ENCODE measurements around the gene TBC1D12.
"Not testable (repeated sequence)": the region's sequence is repeated elsewhere in the genome, so short reads cannot be mapped to it uniquely, and the experiment has no call there.

The TBC1D12 gene

GRCh38 chr10:94402204-94402842 lies at the start of gene TBC1D12:
TSS of gene TBC1D12 (plus strand) at chr10:94402541. CDS start at chr10:94402614, 73 bp downstream.
- peak; percentile 89 for DNase-seq

GRCh38 chr10:94353336-94353735 lies 49.0 kb upstream of the TBC1D12 start:
- DNase-seq = no peak

GRCh38 chr10:94355841-94356240 lies 46.5 kb upstream of the TBC1D12 start:
- DNase-seq = no peak

- no peak for DNase-seq
Measured at GRCh38 chr10:94357193-94357592, 45.1 kb upstream of the TBC1D12 start.

- peak; percentile 20 for DNase-seq
Measured at GRCh38 chr10:94358480-94358879, 43.9 kb upstream of the TBC1D12 start.

- DNase-seq = no peak
Measured at GRCh38 chr10:94361171-94361794, 41.1 kb upstream of the TBC1D12 start.

- peak; percentile 76 for DNase-seq
Measured at GRCh38 chr10:94362360-94363250, 39.7 kb upstream of the TBC1D12 start, which contains the start of gene NOC3L. TSS of gene NOC3L (minus strand) at chr10:94362939. CDS start at chr10:94362838, 101 bp downstream.

GRCh38 chr10:94363251-94363565 lies 39.1 kb upstream of the TBC1D12 start:
- no peak for DNase-seq

- DNase-seq = no peak
Measured at GRCh38 chr10:94364482-94364881, 37.9 kb upstream of the TBC1D12 start.

- DNase-seq = no peak
Measured at GRCh38 chr10:94366382-94366781, 36.0 kb upstream of the TBC1D12 start.

- no peak for DNase-seq
Measured at GRCh38 chr10:94370501-94370900, 31.8 kb upstream of the TBC1D12 start.

- DNase-seq = no peak
Measured at GRCh38 chr10:94375374-94375773, 27.0 kb upstream of the TBC1D12 start.

- no peak for DNase-seq
Measured at GRCh38 chr10:94376865-94377264, 25.5 kb upstream of the TBC1D12 start.

- DNase-seq = no peak
Measured at GRCh38 chr10:94383530-94383929, 18.8 kb upstream of the TBC1D12 start.

GRCh38 chr10:94385733-94386132 lies 16.6 kb upstream of the TBC1D12 start:
- not testable (repeated sequence) for DNase-seq

GRCh38 chr10:94392117-94392516 lies 10.2 kb upstream of the TBC1D12 start:
- not testable (repeated sequence) for DNase-seq

GRCh38 chr10:94397549-94398370 lies 4.6 kb upstream of the TBC1D12 start:
- DNase-seq = peak; percentile 21

GRCh38 chr10:94398762-94399161 lies 3.6 kb upstream of the TBC1D12 start:
- DNase-seq = no peak

- peak; percentile 42 for DNase-seq
Measured at GRCh38 chr10:94402843-94403379, 570 bp downstream of the TBC1D12 start.

GRCh38 chr10:94403380-94404213 lies 1.3 kb downstream of the TBC1D12 start:
- peak; percentile 43 for DNase-seq

GRCh38 chr10:94405406-94405805 lies 3.1 kb downstream of the TBC1D12 start:
- DNase-seq = no peak

- DNase-seq = no peak
Measured at GRCh38 chr10:94407668-94408067, 5.3 kb downstream of the TBC1D12 start.
